MM.1S (cell line): Measurements from ENCODE around the gene TCF7L2.

Experiments
- EZH2 ChIP-seq: fragments of 300-600 bp; sonication (generic); optimal IDR thresholded peaks from 2 replicates; pipeline ENCODE3; 2017; ENCODE audit warnings: low read depth, mild to moderate bottlenecking, antibody characterized with exemption, low read length, mixed read lengths
- TF ChIP-seq, protein P1 (sequence below): fragments of 300-600 bp; sonication (generic); IDR thresholded peaks from 2 replicates; pipeline ENCODE4 v1.5.1; 2016; ENCODE audit warnings: antibody characterized with exemption, low read length, mixed read lengths

GRCh38 chr10:113183573-113183972 lies 233.5 kb downstream of the TCF7L2 start:
- TF ChIP-seq, protein P1, sequence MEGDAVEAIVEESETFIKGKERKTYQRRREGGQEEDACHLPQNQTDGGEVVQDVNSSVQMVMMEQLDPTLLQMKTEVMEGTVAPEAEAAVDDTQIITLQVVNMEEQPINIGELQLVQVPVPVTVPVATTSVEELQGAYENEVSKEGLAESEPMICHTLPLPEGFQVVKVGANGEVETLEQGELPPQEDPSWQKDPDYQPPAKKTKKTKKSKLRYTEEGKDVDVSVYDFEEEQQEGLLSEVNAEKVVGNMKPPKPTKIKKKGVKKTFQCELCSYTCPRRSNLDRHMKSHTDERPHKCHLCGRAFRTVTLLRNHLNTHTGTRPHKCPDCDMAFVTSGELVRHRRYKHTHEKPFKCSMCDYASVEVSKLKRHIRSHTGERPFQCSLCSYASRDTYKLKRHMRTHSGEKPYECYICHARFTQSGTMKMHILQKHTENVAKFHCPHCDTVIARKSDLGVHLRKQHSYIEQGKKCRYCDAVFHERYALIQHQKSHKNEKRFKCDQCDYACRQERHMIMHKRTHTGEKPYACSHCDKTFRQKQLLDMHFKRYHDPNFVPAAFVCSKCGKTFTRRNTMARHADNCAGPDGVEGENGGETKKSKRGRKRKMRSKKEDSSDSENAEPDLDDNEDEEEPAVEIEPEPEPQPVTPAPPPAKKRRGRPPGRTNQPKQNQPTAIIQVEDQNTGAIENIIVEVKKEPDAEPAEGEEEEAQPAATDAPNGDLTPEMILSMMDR: no peak
- no peak for TF ChIP-seq EZH2
